ENCODE results near the gene UBTF.

Gene UBTF

DNA sequence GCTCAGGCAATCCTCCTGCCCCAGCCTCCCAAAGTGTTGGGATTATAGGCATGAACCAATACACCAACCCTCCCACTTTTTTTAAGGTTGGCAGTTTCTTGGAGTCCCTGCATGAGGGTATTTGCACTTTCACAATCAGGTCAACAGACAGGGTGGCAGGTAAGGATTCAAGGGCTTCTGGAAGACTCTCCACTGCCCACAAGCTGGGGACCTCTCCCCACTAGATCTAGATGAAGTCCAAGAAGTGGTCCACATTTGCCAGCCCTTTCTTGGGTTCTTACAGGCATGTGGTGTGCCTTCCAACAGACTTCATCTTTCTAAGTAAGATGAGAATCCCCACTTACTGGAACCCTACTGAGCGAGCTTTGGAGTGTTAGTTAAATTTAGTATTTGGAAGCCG lies 45.0 kb downstream of the UBTF start:
- in situ Hi-C loops (cut with HindIII; ENCODE audit: low sequenced_read_pairs): no loop called here

DNA sequence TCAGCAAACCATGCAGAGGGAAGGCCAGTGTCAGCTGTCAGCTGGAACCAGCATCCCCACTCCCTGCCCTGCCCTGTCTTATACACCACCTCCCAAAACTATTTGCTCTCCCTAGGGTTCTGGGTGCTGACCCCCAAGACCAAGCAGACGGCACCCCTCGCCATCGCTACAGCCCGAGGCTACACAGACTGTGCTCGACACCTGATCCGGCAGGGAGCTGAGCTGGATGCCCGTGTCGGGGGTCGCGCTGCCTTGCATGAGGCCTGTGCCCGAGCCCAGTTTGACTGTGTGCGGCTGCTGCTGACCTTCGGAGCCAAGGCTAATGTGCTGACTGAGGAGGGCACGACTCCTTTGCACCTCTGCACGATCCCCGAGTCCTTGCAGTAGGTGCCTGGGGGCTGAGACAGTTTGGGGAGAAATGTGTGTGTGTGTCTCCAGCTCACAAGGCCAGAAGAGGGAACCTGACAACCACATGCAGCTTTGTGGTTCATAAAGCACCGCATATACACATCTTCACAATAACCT lies 47.5 kb downstream of the UBTF start:
- in situ Hi-C loops (cut with HindIII; ENCODE audit: low sequenced_read_pairs): no loop called here

GRCh38 chr17:44170499-44171201 lies 48.8 kb downstream of the UBTF start, which contains the start of gene ASB16:
Gene ASB16 (plus strand): TSS chr17:44170704. CDS start chr17:44170790, 86 bp downstream.
- in situ Hi-C loops (cut with HindIII; ENCODE audit: low sequenced_read_pairs): no loop called here

DNA sequence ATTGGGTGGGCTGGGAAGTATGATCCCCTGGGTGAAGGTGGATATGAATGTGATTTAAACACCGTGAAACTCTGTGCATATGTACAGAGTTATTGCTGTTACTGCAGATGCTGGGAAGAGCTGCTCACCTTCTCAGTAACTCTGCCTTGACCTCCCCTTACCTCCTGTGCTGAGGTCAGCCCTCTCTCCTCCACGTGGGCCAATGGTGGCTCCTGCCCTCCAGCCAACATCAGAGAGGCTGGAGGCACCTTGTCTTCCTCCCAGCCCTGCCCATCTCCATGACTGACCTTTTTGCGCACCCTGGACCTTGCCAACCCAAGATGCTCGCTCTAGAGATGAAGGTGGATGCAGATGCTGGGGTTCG lies 49.4 kb downstream of the UBTF start:
- in situ Hi-C loops (cut with HindIII; ENCODE audit: low sequenced_read_pairs): no loop called here

GRCh38 chr17:44167181-44167861 lies 52.2 kb downstream of the UBTF start:
- in situ Hi-C loops (cut with HindIII; ENCODE audit: low sequenced_read_pairs): no loop called here

GRCh38 chr17:44164476-44164875 lies 55.0 kb downstream of the UBTF start:
- in situ Hi-C loops (cut with HindIII; ENCODE audit: low sequenced_read_pairs): no loop called here

DNA sequence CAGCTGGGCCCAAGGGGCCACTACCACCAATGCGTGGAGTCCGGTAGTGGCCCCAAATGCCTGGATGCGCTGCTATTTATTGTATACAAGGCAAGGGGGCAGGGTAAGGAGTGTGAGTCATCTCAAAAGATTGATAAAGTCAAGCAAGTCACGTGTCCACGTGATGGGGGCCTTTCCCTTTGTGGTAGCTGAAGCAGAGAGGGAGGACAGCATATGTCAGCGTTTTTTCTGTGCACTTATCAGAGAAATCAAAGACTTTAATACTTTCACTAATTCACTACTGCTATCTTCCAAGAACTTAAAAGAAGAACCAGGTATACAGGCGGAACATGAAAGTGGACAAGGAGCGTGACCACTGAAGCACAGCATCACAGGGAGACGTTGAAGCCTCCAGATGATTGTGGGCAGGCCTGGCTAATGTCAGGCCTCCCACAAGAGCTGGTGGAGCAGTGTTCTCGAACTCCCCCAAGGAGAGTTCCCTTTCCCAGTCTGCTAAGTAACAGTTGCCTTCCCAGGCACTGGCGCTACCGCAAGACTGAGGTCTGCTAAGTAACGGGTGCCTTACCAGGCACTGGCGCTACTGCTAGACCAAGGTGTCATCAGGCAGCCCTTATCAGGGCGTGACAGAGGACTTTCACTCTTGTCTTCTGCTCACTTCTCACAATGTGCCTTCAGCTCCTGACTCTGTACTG lies 59.8 kb downstream of the UBTF start:
- in situ Hi-C loops (cut with HindIII; ENCODE audit: low sequenced_read_pairs): no loop called here

- in situ Hi-C loops (cut with HindIII; ENCODE audit: low sequenced_read_pairs): no loop called here
Measured at GRCh38 chr17:44155488-44155887, 64.0 kb downstream of the UBTF start.

Data from DLD1 (cell line).